Dedifferentiated amniotic fluid mesenchymal stem cell (primary cell): ENCODE measurements around the gene ZNF354C.
"Not testable (repeated sequence)": the region's sequence is repeated elsewhere in the genome, so short reads cannot be mapped to it uniquely, and the experiment has no call there.

Source experiments
- DNase-seq: peaks from one replicate; pipeline ENCODE4 v3.0.0-alpha.2; 2016; ENCODE audit errors: extremely low spot score

Gene ZNF354C

DNA sequence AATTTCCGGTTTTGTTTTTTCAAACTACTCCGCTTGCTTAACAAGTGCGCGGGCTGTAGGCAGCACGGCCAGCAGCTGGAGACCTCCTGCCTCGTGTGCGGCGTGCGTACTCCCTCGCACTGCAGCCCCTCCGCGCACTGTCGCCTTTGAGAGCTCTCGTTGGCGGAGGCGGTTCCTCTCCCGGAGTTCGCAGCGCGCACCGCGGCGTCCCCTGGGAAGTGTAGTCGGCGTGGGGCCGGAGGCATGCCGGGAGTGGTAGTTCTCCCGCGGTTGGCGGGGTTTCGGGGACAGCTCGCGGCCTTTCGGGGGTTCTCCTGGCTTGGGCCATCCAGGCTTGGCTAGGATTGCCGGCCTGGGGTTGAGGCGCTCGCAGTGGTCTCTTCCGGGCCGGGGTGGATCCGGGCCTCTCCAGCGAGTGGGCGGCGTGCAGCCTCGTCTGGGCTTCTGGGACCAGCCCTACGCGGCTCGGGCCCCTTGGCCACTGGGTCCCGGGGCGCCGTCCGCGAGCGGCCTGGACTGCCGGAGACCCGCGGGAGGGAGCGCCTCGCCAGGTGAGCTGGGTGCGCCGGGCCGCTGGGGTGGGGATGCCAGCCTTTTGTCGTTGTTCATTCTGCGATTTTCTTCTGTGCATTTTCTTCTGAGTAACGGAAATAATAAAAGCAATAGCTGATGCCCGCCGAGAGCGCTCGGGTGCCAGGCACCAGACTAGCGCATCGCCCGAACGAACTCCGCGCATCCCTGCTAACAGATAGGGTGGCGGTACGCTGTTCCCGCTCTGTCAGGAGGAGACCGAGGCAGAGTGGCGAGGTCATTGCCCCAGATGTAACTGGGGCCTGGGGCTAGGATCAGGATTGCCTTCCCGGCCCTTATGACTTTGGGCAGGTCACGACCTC, at the start of gene ZNF354C:
ZNF354C (plus strand) TSS at position 258 of the 893 bp plus-strand sequence. CDS start 1,696 bp downstream, outside the sequence.
- DNase-seq, result peak; percentile 87

DNA sequence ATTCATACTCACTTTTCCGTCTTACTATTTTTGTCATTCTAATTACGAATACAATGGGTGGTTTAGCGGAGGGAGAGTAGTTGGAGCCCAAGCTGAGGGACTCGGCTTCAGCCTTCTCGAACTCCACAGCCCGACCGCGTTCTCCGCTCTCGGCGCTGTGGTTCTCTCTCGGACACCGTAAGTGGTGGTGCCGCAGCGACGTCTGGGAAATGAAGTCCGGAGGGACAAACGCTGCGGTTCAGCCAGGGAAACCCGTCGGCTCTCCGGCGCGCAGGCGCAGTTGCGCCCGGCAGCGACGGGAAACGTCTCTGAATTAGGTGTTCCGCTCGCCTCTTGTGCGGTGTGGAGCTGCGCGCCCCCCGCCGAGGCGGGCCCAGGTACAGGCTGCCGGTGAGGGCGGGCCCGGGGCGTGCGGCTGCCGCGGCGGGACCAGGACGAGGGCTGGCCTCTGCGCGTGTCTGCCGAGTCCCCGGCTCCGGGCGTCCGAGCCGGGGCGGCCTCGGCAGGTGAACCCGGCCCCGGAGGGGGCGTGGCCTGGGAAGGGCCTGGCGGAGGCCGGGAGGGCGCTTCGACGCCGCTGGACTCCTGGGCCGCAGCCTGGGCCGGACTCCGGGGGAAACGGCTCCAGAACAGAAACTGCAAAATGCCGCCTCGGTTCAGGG, 36.5 kb upstream of the ZNF354C start, which contains the start of gene ZNF879:
ZNF879 (plus strand) TSS at position 277 of the 662 bp plus-strand sequence. CDS start 1,201 bp downstream, outside the sequence.
- peak; percentile 93 for DNase-seq

DNA sequence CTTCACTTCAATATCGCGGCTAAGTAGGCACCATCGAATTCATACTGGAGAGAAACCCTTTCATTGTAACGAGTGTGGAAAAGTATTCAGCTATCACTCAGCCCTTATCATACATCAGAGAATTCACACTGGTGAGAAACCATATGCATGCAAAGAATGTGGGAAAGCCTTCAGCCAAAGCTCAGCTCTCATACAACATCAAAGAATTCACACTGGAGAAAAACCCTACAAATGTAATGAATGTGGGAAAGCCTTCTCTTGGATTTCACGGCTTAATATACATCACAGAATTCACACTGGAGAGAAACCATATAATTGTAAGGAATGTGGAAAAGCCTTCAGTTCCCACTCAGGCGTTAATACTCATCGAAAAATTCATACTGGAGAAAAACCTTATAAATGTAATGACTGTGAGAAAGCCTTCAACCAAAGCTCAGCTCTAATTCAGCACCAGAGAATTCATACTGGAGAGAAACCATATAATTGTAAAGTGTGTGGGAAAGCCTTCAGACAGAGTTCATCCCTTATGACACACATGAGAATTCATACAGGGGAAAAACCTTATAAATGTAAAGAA, 27.1 kb upstream of the ZNF354C start:
- DNase-seq, result no peak

DNA sequence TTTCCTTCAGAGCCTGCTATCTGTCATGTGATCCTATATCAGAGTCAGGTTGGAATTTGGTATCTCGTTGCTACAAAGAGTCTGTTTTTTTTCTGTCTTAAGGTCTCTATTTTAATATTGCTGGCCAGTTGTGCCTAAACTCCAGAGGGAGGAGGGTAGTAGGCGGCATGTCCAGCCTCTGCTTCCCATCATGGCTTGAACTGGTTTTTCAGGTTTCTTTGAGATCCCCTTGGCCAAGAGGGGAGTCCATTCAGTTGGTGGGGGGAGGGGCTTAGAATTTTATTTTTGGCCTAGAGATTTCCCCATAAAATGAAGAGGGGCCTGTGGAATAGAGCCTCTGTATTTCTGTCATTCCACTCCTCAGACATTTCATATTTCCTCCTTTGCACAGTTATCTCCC, 15.4 kb upstream of the ZNF354C start:
- DNase-seq, result no peak

DNA sequence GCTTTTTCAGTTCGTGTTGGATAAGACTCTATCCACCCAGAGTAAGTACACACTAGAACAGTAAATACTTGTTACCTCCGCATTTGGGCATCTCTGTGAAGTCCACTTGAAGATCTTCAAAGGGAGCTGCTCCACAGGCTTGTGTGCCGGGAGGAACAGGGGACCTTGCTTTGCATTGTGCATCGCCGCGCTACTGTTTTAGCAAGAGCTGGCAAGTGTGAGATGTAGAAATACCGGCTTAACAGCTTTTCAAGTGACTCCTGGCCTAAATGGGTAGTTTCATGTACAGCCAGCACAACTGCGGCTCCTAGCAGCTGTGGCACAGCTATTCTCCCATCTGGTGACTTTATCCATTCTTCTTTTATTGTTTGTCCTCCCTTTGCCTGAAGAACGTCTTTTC, 8.4 kb upstream of the ZNF354C start:
- no peak for DNase-seq

DNA sequence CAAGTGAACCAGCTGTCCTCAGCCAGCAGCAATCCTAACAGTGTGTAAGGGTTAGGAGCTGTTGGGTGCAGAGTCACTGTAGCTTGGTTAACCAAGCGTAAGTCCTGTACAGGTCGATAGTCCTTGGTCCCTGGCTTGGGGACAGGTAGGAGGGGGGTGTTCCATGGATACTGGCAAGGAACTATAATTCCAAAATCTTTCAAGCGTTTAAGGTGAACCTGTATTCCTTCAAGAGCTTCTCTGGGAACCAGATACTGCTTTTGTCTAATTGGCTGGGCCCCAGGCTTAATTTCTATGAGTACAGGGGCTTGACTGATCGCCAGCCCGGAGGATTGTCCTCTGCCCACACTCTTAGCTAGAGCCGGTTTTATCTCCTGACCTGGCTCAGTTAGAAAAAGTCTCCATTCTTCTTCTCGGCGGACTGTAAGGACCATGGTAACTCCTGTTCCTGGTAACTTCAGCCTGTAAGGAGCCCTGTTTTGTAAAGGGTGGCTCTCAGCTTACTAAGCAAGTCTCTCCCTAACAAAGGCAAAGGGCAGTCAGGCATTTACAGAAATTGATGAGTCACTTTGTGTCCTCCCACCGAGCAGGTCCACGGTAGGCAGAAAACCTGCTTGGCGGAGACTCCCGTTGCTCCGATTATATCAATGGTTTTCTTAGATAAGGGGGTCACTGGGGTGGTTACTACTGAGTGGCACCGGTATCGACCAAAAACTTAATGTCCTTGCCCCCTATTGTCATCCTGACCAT, 6.0 kb upstream of the ZNF354C start:
- no peak for DNase-seq

DNA sequence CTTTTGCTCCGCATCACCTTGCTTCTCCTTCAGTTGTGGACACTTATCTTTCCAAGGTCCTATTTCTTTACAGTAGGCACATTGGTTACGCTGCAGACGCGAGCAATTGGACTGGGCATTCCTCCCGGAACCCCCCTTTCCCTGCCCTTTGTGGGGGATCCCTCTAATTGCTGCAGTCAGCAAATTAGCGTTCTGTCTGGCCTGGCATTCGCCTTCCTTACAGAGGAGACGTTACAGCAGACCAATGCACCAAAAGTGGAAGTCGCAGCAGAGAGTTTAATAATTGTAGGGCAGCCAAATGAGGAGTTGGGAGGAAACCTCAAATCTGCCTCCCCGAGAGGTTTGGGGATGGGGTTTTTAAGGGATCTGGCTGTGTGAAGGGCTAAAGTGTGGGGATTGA, 5.3 kb upstream of the ZNF354C start:
- no peak for DNase-seq

DNA sequence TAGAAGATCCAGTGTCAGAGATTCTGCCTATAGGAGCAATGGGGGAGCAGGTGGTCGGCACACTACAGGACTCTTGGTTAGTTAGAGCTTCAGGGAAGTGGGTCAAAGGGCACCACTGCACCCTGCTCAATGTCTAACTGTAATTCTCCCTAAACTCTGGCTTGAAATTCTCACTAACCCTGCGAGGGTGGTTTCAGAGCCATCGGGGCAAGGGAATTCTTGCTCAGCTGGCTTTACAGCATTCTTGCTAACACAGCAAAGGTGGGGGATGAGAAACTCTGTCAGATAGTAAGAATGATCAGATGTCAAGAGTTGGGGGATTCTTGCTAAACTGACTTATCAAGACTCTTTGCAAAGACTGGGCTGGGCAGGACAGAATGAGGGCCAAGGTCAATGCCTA, 4.7 kb upstream of the ZNF354C start:
- no peak for DNase-seq

DNA sequence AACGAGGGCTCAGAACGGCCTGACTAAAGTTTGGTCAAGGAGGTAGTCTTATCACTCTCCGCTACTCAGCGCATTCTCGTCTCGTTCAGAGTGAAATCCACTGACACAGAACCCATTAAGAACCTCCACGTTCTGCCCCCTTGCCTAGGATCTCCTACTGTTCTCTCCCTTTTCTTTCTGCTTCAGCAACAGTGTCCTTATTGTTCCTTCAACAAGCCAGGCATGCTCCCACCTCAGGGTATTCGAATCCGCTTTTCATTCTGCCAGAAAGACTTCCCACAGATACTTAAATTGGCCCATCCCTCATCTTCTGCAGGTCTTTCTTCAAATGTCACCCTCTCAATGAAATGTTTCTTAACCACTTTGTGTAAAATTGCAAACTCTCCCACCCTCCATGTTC, 4.3 kb upstream of the ZNF354C start:
- DNase-seq, result no peak

DNA sequence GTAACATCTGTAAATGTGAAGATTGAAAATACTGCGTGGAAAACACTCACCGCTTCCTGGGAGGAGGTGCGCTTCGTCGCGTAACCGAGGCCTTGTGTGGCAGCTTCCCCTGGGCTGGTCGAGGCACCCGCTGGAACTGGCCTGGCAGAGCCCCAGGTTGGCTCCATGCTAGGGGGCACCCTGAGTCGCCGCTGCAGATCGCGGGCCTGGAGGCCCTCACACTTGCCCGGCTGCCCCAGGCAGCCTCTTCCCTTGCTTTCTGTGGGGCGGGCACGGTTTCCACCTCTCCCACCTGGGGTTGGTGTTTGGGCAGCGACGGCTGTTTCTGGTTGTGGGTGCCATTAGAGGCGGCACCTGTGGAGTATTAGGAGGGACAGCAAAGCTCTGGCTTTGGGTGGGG, 852 bp downstream of the ZNF354C start:
- DNase-seq, result no peak

DNA sequence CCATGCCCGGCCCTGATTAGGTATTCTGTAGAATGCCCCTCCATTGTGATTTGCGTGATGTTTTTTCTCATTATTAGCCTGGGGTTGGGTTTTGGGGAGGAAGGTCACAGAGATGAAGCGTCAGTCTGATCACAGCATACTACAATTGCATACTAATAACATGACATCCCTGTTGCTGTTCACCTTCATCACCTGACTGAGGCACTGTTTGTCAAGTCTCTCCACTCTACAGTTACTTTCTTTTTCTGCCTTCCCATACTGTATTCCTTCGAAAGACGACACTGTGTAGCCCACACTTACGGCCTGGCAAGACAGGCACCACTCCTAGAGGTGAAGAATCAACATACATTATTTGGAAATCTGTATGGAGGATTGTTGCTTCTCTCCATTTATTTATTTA, 5.5 kb downstream of the ZNF354C start:
- DNase-seq, result no peak

DNA sequence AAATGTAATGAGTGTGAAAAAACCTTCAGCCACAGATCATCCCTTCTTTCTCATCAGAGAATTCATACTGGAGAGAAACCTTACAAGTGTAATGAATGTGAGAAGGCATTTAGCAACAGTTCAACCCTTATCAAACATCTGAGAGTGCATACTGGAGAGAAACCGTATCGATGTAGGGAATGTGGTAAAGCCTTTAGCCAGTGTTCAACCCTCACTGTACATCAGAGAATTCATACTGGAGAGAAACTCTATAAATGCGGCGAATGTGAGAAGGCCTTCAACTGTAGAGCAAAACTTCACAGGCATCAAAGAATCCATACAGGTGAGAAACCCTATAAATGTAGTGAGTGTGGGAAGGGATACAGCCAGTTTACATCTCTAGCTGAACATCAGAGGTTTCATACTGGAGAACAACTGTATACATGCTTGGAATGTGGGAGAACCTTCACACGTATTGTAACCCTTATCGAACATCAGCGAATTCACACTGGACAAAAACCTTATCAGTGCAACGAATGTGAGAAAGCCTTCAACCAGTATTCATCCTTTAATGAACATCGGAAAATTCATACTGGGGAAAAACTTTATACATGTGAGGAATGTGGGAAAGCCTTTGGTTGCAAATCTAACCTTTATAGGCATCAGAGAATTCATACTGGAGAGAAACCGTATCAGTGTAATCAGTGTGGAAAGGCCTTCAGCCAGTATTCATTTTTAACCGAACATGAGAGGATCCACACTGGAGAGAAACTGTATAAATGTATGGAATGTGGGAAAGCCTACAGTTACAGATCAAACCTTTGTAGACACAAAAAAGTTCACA, 19.2 kb downstream of the ZNF354C start:
- no peak for DNase-seq

DNA sequence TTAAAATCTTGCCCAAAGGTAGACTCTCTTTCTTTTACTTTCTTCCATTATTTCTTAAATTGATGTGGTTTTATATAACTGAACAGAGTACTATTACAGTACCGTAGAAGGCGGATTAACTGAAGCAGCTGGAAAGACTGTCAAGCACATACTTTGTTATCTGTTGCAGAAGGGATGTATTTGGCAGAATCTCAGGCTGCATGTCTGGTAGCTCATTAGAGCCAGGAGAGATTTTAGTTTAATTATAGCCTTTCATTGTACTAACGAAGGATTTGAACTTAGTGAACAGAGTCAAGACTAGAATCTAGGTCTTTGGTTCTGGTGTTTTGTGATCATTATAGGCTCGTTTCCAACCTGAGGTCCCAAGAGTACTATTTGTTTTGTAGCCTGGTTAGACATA, 20.6 kb downstream of the ZNF354C start:
- DNase-seq, result no peak

DNA sequence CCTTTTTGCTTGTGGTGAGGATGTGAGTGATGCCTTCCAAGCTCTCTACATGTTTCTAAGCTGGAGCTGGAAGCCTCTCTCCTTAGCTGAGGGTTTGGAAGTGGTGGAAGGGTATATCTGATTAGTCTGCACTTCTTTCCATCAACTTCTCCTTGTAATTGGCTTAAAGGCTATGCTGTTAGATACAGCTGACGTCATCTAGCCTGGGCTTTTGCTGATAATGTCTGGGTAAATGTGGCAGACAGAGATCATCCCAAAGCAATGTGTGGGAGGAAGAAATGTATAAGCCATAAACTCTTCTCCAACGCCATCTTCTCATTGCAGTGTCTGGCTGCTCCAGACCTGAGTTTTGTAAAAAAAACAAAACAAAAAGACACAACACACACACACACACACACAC, 29.3 kb downstream of the ZNF354C start:
- no peak for DNase-seq

DNA sequence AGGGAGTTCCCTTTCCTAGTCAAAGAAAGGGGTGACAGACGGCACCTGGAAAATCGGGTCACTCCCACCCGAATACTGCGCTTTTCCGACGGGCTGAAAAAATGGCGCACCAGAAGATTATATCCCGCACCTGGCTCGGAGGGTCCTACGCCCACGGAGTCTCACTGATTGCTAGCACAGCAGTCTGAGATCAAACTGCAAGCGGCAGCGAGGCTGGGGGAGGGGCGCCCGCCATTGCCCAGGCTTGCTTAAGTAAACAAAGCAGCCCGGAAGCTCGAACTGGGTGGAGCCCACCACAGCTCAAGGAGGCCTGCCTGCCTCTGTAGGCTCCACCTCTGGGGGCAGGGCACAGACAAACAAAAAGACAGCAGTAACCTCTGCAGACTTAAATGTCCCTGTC, 41.1 kb downstream of the ZNF354C start:
- DNase-seq, result not testable (repeated sequence)

DNA sequence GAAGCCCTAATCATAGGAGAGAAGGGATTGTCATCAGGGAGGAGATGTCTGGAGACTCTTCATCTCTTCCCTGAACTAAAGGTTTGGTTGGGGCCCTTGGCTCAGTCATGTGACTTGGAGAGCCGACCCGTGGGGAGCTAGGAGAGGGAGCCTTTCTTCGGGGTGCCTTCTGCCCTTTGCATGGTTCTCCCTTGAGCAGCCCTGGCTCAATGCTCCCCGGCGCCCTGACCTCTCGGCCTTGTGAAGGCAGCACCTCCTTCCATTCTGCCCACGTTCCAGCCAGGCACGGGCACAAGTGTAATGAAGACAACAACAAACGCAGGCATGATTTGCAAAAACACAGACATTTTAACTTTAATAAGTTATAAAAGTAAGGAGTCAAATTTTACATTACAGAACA, 50.4 kb downstream of the ZNF354C start:
- no peak for DNase-seq

DNA sequence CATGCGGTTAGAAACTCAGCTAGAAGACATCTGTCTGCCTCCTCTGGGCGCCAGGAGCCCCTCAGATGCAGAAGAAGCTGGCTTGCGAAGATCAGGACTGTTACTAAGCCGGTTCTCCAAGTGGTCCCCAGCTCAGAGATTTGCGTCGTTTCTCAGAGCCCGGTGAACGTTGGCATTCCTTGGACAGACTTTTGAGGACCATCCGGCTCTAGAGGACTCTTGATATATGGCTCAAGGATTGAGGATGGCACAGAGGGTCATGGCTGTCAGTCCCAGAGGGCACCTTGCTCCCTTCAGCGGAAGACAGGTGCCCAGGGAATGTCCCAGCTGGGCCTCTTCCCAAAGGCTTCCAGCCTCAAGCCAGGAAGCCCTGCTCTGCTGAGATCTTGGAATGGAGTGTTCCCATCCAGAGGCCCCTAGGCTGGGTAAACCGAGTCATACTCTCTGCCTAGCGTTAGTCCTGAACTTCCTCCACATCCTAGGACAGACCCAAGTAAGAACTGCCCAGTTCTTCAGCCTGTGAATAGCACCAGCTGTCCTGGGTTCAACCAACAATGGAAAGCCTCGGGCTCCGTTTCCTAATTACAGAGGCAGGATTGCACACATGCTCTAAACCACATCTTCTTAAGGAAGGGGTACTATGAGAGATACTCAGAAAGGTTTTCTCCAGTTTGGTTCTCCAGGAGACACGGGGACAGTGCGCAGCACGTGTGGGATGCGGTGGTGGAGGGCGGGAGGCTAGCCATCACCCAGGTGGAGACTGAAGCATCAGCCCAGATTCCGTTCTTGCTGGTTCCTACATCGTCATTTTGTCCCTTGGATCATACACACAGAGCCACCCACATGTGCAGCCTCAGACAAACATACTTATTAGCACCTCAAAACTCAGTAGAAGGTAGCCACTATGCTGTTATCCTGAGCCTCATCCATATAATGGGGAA, 51.4 kb downstream of the ZNF354C start:
- no peak for DNase-seq

DNA sequence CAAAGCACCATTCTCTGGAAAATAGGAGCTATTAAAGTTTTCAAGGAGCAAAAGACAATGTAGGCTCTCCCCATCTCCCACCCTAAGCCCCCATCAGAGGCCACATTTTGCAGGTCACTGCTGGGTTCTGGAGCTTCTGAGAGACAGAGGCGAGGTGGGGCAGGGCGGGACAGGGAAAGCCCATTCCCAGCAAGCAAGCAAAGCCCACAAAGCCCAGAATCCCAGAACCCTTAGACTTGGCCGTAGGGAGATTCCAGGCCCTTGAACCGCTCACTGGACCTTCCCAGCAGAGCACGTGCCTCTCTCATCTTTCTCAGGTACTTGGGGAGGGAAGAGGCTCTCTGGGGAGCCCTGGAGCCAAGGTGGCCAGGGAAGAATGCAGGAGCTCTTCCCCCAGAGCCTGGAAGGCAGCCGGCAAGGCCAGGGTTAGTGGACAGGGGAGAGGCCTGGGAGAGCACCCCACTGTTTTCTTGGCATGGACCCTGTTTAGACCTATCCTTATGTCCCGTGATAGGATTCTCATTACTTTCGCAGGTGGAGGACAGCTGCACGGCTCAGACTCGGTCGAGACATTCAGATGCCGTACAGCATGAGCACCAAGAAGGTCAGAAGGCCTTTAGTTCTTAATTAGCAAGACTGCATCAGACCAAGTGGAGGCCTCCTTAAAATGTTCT, 52.4 kb downstream of the ZNF354C start:
- no peak for DNase-seq

DNA sequence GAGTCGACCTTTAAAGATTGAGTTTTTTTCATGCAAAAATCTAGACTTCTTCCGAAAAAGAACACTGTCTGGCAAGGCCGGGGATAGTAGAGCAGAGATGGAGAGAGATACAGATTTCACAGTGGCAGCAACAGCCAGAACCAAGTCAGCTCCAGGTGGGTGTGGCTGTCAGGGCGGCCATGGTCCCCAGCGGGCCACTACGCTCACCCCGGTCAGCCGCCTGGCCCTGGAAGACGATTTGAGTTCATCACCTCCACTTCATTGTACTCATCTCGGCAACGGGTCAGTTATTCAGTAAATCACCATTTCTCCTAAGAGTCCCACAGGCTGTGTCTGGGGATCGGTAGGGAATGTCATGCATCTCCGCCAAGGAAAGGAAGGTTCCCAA, 53.0 kb downstream of the ZNF354C start:
- no peak for DNase-seq
